ENCODE measurements around the gene CRNN. TPM values are rescaled to one million over a fixed set of nuclear protein-coding genes. Genes with fewer than 3 reads are reported as not detected.

The CRNN gene
- total RNA-seq, 1 donor from 2014 or later = not detected

DNA sequence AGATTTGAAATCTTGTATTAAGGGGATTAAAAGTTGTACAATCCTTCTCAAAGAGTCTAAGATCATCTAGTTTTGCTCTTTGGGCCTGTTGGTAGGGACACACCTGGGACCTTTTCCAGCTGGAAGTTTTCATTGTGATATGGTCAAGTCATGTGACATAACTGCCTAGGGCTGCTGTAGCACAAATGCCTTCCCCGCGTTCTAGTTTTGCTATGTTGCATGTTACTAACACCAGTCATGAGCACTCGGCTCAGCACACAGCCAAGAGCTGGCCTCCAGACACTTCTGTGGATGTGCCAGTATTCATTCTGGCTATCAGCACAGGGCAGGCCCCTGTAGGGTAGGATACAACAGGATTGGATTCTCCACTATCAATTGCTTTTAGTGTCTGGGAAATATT is 39.6 kb downstream of the CRNN start:
- Mint-ChIP-seq H3K4me1 (ENCODE audit: low read depth) (no peaks in the 10 kb centered on the region), H3K9me3 (ENCODE audit: low read depth) (peaks cover 10% of the 10 kb centered on the region), H3K27ac (ENCODE audit: unreplicated experiment) (no peak overlapping the region), H3K36me3 (ENCODE audit: low read depth) (no peaks in the 10 kb centered on the region), H3K27me3 (ENCODE audit: low read depth) (no peaks in the 10 kb centered on the region), H3K4me3 (ENCODE audit: unreplicated experiment) (no peak overlapping the region)
- TF ChIP-seq, protein P1, sequence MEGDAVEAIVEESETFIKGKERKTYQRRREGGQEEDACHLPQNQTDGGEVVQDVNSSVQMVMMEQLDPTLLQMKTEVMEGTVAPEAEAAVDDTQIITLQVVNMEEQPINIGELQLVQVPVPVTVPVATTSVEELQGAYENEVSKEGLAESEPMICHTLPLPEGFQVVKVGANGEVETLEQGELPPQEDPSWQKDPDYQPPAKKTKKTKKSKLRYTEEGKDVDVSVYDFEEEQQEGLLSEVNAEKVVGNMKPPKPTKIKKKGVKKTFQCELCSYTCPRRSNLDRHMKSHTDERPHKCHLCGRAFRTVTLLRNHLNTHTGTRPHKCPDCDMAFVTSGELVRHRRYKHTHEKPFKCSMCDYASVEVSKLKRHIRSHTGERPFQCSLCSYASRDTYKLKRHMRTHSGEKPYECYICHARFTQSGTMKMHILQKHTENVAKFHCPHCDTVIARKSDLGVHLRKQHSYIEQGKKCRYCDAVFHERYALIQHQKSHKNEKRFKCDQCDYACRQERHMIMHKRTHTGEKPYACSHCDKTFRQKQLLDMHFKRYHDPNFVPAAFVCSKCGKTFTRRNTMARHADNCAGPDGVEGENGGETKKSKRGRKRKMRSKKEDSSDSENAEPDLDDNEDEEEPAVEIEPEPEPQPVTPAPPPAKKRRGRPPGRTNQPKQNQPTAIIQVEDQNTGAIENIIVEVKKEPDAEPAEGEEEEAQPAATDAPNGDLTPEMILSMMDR (IDR thresholded peaks at IDR 0.05) = no peak
- DNase-seq (ENCODE audit: low spot score) = no peak

DNA sequence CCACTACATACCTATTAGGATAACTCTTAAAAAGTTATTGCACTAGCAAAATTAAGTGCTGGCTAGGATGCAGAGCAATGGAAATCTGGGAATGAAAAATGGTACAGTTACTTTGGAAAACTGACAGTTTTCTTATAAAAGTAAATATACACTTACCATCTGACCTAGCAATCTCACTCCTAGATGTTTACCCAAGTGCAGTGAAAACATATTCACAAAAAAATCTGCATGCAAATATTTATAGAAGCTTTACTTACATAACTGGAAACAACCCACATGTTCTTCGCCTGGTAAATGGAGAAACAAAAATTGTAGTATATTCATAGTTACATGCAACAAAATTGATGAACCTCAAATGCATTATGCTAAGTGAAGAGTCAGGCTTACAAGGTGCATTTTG is 41.4 kb downstream of the CRNN start:
- Mint-ChIP-seq H3K27me3 (ENCODE audit: low read depth) (no peaks in the 10 kb centered on the region), H3K36me3 (ENCODE audit: low read depth) (no peaks in the 10 kb centered on the region), H3K4me3 (ENCODE audit: unreplicated experiment) (no peak overlapping the region), H3K27ac (ENCODE audit: unreplicated experiment) (no peak overlapping the region), H3K4me1 (ENCODE audit: low read depth) (no peaks in the 10 kb centered on the region), H3K9me3 (ENCODE audit: low read depth) (peaks cover 18% of the 10 kb centered on the region)
- TF ChIP-seq, protein P1 (IDR thresholded peaks at IDR 0.05) = no peak
- no peak for DNase-seq (ENCODE audit: low spot score)

DNA sequence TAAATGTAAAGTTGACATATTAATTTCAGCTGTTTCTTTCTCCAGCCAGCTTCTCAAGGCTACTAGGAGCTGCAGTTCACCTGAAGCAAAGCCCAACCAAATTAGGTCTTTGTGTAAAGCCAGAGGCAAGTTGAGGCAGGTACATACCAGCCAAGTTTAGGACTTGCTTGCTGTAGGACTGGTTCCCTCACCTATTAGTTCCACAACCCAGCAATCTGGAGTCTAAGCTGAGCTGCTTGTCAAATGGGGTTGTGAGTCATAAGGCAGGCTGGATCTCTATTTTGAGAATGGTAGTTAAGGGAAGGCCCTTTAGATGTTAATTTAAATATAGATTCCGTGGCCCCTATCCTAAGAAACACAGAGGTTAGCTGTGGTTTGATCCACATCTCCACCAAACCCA is 46.6 kb downstream of the CRNN start:
- TF ChIP-seq, protein P1 (IDR thresholded peaks at IDR 0.05) = no peak
- no peaks in the 10 kb centered on the region for H3K36me3 Mint-ChIP-seq (ENCODE audit: low read depth)
- H3K9me3 Mint-ChIP-seq (ENCODE audit: low read depth) = peaks cover 13% of the 10 kb centered on the region
- no peak overlapping the region for H3K27ac Mint-ChIP-seq (ENCODE audit: unreplicated experiment)
- H3K4me1 Mint-ChIP-seq (ENCODE audit: low read depth) = no peaks in the 10 kb centered on the region
- no peak overlapping the region for H3K4me3 Mint-ChIP-seq (ENCODE audit: unreplicated experiment)
- no peaks in the 10 kb centered on the region for H3K27me3 Mint-ChIP-seq (ENCODE audit: low read depth)
- no peak for DNase-seq (ENCODE audit: low spot score)

DNA sequence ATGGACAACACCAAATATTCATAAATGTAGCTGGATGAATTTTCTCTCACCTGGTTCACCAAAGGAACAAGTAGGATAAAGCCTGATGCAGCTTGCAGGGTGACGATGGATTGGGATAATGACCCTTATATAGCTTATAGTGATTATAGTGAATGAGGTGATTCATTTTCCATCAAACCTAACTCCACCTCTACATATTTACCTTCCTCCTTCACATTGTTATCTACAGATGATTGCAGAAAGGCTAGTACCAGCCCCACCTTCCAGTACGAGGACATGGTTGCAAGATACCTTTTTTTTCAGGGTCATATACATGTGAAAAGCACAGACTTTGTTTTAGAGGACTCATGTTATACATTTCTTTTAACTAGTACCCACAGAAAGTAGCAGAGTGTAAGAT is 54.2 kb downstream of the CRNN start, which contains the start of gene FLG2:
Gene FLG2 (minus strand): TSS at position 101 of the 400 bp plus-strand sequence. CDS start 1,122 bp downstream, outside the sequence.
- Mint-ChIP-seq H3K4me1 (ENCODE audit: low read depth) (no peaks in the 10 kb centered on the region), H3K9me3 (ENCODE audit: low read depth) (peaks cover 21% of the 10 kb centered on the region), H3K36me3 (ENCODE audit: low read depth) (no peaks in the 10 kb centered on the region), H3K4me3 (ENCODE audit: unreplicated experiment) (no peak within 1 kb of the TSS), H3K27ac (ENCODE audit: unreplicated experiment) (no peak within 1 kb of the TSS), H3K27me3 (ENCODE audit: low read depth) (no peaks in the 10 kb centered on the region)
- DNase-seq (ENCODE audit: low spot score) = no peak
- TF ChIP-seq, protein P1 (IDR thresholded peaks at IDR 0.05) = no peak

Other genes with a start within 250 kb of the CRNN start
- gene HRNR, start 190.1 kb downstream of the CRNN start, total RNA-seq = not detected in 3 replicates
- gene FLG, start 89.0 kb downstream of the CRNN start, total RNA-seq = not detected in 3 replicates
- not detected in 3 replicates for gene FLG2, start 54.3 kb downstream of the CRNN start, total RNA-seq
- not detected in 3 replicates for gene LCE5A, start 96.5 kb upstream of the CRNN start, total RNA-seq
- not detected in 3 replicates for gene CRCT1, start 100.2 kb upstream of the CRNN start, total RNA-seq
- not detected in 3 replicates for gene LCE3E, start 152.5 kb upstream of the CRNN start, total RNA-seq
- not detected in 3 replicates for gene LCE3D, start 166.3 kb upstream of the CRNN start, total RNA-seq
- not detected in 3 replicates for gene LCE3C, start 186.0 kb upstream of the CRNN start, total RNA-seq
- not detected in 3 replicates for gene LCE3B, start 199.5 kb upstream of the CRNN start, total RNA-seq
- not detected in 3 replicates for gene LCE3A, start 208.8 kb upstream of the CRNN start, total RNA-seq
- not detected in 3 replicates for gene LCE2D, start 249.1 kb upstream of the CRNN start, total RNA-seq

Data from chondrocyte (in vitro differentiated cells).